ENCODE data around the gene SIDT2.

GRCh38 chr11:117134431-117134830 is 44.1 kb upstream of the SIDT2 start:
- TF ChIP-seq FOSL1 (CRISPR knock-in tag; IDR thresholded peaks at IDR 0.05; ENCODE audit: borderline replicate concordance) = no peak
- TF ChIP-seq, protein P1, sequence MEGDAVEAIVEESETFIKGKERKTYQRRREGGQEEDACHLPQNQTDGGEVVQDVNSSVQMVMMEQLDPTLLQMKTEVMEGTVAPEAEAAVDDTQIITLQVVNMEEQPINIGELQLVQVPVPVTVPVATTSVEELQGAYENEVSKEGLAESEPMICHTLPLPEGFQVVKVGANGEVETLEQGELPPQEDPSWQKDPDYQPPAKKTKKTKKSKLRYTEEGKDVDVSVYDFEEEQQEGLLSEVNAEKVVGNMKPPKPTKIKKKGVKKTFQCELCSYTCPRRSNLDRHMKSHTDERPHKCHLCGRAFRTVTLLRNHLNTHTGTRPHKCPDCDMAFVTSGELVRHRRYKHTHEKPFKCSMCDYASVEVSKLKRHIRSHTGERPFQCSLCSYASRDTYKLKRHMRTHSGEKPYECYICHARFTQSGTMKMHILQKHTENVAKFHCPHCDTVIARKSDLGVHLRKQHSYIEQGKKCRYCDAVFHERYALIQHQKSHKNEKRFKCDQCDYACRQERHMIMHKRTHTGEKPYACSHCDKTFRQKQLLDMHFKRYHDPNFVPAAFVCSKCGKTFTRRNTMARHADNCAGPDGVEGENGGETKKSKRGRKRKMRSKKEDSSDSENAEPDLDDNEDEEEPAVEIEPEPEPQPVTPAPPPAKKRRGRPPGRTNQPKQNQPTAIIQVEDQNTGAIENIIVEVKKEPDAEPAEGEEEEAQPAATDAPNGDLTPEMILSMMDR (CRISPR knock-in tag; IDR thresholded peaks at IDR 0.05) = no peak
- TF ChIP-seq ELF3 (CRISPR knock-in tag; IDR thresholded peaks at IDR 0.05) = no peak
- TF ChIP-seq, protein P2, sequence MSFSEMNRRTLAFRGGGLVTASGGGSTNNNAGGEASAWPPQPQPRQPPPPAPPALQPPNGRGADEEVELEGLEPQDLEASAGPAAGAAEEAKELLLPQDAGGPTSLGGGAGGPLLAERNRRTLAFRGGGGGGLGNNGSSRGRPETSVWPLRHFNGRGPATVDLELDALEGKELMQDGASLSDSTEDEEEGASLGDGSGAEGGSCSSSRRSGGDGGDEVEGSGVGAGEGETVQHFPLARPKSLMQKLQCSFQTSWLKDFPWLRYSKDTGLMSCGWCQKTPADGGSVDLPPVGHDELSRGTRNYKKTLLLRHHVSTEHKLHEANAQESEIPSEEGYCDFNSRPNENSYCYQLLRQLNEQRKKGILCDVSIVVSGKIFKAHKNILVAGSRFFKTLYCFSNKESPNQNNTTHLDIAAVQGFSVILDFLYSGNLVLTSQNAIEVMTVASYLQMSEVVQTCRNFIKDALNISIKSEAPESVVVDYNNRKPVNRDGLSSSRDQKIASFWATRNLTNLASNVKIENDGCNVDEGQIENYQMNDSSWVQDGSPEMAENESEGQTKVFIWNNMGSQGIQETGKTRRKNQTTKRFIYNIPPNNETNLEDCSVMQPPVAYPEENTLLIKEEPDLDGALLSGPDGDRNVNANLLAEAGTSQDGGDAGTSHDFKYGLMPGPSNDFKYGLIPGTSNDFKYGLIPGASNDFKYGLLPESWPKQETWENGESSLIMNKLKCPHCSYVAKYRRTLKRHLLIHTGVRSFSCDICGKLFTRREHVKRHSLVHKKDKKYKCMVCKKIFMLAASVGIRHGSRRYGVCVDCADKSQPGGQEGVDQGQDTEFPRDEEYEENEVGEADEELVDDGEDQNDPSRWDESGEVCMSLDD (CRISPR knock-in tag; IDR thresholded peaks at IDR 0.05; ENCODE audit: borderline replicate concordance) = no peak
- TF ChIP-seq ZBTB21 (CRISPR knock-in tag; IDR thresholded peaks at IDR 0.05) = no peak
- TF ChIP-seq ZUFSP (CRISPR knock-in tag; IDR thresholded peaks at IDR 0.05; ENCODE audit: borderline replicate concordance) = no peak
- no peak for TF ChIP-seq SALL2 (CRISPR knock-in tag; IDR thresholded peaks at IDR 0.05)
- no peak for TF ChIP-seq MTF1 (CRISPR knock-in tag; IDR thresholded peaks at IDR 0.05)
- TF ChIP-seq RBM39 (IDR thresholded peaks at IDR 0.05; ENCODE audit: low read depth, low read length, poor library complexity, severe bottlenecking) = no peak

All from HepG2 (cell line).